Measurements from ENCODE around the gene ITGB8. TPM values are rescaled to one million over a fixed set of nuclear protein-coding genes. Genes with fewer than 3 reads are reported as not detected.

The ITGB8 gene
- total and polyA plus RNA-seq, 8 donors, result 5.7 to 14.2 (median 6.8) TPM

DNA sequence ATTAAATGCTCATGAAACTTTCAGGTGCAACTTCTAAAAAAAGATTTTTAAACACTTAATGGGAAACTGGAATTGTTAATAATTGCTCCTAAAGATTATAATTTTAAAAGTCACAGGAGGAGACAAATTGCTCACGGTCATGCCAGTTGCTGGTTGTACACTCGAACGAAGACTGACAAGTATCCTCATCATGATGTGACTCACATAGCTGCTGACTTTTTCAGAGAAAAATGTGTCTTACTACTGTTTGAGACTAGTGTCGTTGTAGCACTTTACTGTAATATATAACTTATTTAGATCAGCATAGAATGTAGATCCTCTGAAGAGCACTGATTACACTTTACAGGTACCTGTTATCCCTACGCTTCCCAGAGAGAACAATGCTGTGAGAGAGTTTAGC is 79.3 kb downstream of the ITGB8 start:
- no peak overlapping the region for H3K4me3 ChIP-seq
- H3K27me3 ChIP-seq, result no peaks in the 10 kb centered on the region
- intact Hi-C loops (cut with DNase I), result no loop called here
- TF ChIP-seq, protein P1, sequence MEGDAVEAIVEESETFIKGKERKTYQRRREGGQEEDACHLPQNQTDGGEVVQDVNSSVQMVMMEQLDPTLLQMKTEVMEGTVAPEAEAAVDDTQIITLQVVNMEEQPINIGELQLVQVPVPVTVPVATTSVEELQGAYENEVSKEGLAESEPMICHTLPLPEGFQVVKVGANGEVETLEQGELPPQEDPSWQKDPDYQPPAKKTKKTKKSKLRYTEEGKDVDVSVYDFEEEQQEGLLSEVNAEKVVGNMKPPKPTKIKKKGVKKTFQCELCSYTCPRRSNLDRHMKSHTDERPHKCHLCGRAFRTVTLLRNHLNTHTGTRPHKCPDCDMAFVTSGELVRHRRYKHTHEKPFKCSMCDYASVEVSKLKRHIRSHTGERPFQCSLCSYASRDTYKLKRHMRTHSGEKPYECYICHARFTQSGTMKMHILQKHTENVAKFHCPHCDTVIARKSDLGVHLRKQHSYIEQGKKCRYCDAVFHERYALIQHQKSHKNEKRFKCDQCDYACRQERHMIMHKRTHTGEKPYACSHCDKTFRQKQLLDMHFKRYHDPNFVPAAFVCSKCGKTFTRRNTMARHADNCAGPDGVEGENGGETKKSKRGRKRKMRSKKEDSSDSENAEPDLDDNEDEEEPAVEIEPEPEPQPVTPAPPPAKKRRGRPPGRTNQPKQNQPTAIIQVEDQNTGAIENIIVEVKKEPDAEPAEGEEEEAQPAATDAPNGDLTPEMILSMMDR (IDR thresholded peaks at IDR 0.05), result no peak
- DNase-seq, result no peak
- no peak for ATAC-seq
- no peaks in the 10 kb centered on the region for H3K9me3 ChIP-seq
- no peaks in the 10 kb centered on the region for H3K36me3 ChIP-seq
- H3K4me1 ChIP-seq, result peaks cover 18 to 22% of the 10 kb centered on the region in 2 donors
- H3K27ac ChIP-seq, result no peak overlapping the region

DNA sequence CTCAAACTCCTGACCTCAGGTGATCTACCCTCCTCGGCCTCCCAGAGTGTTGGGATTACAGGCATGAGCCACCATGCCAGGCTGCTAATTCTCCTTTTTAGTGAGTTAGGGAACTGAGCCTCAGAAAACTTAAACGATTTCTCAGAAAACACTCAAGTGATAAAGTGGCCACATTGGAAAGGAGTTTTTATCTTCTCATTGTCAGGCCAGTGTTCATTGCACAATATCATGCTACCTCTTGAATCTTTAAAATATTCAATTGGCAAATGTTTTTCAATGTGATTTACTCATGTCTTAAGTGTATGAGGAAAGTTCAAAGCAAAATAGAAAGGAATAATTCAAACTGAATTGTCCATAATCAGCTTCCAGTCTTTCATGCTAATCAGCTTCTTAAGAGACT is 80.7 kb downstream of the ITGB8 start:
- TF ChIP-seq, protein P1 (IDR thresholded peaks at IDR 0.05), result no peak
- no peak overlapping the region for H3K27ac ChIP-seq
- ATAC-seq, result no peak

DNA sequence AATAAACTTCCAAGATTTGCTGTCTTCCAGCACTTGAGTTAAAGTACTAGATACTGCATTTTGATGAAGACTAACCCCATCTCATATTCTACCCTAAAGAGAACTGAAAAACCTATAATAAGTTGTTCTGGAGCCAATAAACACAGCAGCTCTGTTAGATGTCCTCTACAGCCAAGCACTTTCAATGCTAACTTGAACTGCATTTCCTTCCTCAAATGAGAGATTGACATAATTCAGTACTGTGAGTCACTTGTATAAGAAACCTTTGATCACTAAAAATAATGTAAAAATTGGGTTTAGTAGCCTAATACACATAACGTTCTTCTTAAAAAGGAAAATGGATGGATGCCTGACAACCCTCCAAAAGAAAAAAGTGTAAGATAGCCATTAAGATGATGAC is 81.3 kb downstream of the ITGB8 start:
- H3K4me3 ChIP-seq, result no peak overlapping the region
- ATAC-seq (no peak), DNase-seq (no peak)
- intact Hi-C loops (cut with DNase I), result no loop called here
- no peaks in the 10 kb centered on the region for H3K27me3 ChIP-seq
- no peak overlapping the region for H3K27ac ChIP-seq
- H3K36me3 ChIP-seq, result no peaks in the 10 kb centered on the region
- peaks cover 18 to 22% of the 10 kb centered on the region in 2 donors for H3K4me1 ChIP-seq
- TF ChIP-seq, protein P1 (IDR thresholded peaks at IDR 0.05), result no peak
- no peaks in the 10 kb centered on the region for H3K9me3 ChIP-seq

More for the DNA sequence above, 80.7 kb downstream of the ITGB8 start:
- Histone ChIP-seq H3K9me3 (no peaks in the 10 kb centered on the region), H3K27me3 (no peaks in the 10 kb centered on the region), H3K36me3 (no peaks in the 10 kb centered on the region), H3K4me1 (peaks cover 18 to 22% of the 10 kb centered on the region in 2 donors), H3K4me3 (no peak overlapping the region)
- no peak for DNase-seq
- intact Hi-C loops (cut with DNase I), result no loop called here

DNA sequence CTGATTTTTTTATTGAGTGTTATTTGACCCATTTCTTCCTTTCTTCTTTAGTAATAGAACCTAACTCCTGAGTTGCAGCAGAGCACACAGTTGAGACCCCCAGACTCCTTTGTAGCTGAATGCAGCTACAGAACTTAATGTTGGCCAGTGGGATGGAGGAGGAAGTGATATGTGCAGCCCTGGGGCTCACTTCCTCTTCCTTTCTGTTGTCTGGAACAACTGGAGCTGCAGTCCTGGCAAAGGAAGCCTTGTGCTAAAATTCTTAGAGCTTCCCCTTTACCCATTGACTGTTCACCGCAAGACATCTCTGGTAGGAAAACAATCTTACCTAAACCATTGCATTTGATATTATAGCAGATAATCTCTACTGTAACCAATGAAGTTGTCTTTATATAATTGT is 86.6 kb downstream of the ITGB8 start:
- TF ChIP-seq, protein P1 (IDR thresholded peaks at IDR 0.05), result no peak
- no peaks in the 10 kb centered on the region for H3K27me3 ChIP-seq
- H3K4me1 ChIP-seq, result no peaks in the 10 kb centered on the region
- no peak overlapping the region for H3K4me3 ChIP-seq
- H3K9me3 ChIP-seq, result no peaks in the 10 kb centered on the region
- no peak overlapping the region for H3K27ac ChIP-seq
- DNase-seq (no peak), ATAC-seq (peak; percentile 59)
- no peaks in the 10 kb centered on the region for H3K36me3 ChIP-seq
- intact Hi-C loops (cut with DNase I), result no loop called here

DNA sequence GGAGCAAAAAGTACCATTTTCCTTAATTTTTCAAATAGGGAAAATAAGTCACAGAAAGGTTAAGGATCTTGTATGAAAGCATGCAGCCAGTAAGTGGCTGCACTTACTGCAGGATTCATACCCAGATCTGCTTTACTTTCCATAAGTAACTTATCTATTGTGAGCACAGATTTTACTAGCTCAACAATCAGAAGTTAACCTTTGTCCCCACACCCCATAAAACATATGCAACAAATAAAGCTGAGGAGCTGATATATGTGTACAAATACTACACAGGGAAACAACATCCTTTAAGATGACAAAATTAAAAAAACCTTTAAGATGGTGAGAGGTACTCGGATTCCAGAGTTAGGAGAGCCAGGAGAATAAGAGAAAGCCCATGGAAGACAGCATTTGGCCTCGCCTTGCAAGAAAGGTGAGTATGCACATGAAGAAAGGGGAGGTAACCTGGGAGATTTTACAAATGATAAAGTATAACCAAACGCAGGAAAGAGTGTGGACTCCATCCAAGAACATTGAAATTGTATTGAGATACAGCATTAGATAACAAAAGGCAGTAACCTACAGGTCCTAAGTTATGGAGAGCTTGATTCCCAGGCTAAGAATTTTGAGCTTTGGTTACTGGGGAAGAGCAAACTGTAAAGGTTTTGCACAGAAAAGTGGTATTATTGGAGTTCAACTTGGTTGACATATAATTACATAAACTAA is 87.1 kb downstream of the ITGB8 start:
- DNase-seq (no peak), ATAC-seq (no peak)
- intact Hi-C loops (cut with DNase I), result no loop called here
- Histone ChIP-seq H3K4me1 (no peaks in the 10 kb centered on the region), H3K9me3 (no peaks in the 10 kb centered on the region), H3K27me3 (no peaks in the 10 kb centered on the region), H3K4me3 (no peak overlapping the region), H3K36me3 (no peaks in the 10 kb centered on the region), H3K27ac (no peak overlapping the region)
- TF ChIP-seq, protein P1 (IDR thresholded peaks at IDR 0.05), result no peak

Data from left lung (tissue), 10 donors.